ENCODE results near the gene SPATA31D3.
"Not testable (repeated sequence)": the region's sequence is repeated elsewhere in the genome, so short reads cannot be mapped to it uniquely, and the experiment has no call there.

Gene SPATA31D3

GRCh38 chr9:81980568-81980967 is 37.3 kb downstream of the SPATA31D3 start:
- no peak for FAIRE-seq

GRCh38 chr9:81981883-81982282 is 38.6 kb downstream of the SPATA31D3 start:
- FAIRE-seq: no peak

GRCh38 chr9:81984928-81985327 is 41.6 kb downstream of the SPATA31D3 start:
- FAIRE-seq: no peak

- no peak for FAIRE-seq
Observed at GRCh38 chr9:81986051-81986450, 42.8 kb downstream of the SPATA31D3 start.

GRCh38 chr9:81988472-81988871 is 45.2 kb downstream of the SPATA31D3 start, which contains the start of gene SPATA31D1:
Gene SPATA31D1, plus strand, starts transcription at chr9:81988772. Its CDS starts 47 bp downstream, at chr9:81988819.
- not testable (repeated sequence) for FAIRE-seq

GRCh38 chr9:81989700-81990099 is 46.4 kb downstream of the SPATA31D3 start:
- FAIRE-seq: no peak

- no peak for FAIRE-seq
Observed at GRCh38 chr9:81993656-81994055, 50.4 kb downstream of the SPATA31D3 start.
